Measurements from ENCODE around the gene AFMID.

Gene AFMID

DNA sequence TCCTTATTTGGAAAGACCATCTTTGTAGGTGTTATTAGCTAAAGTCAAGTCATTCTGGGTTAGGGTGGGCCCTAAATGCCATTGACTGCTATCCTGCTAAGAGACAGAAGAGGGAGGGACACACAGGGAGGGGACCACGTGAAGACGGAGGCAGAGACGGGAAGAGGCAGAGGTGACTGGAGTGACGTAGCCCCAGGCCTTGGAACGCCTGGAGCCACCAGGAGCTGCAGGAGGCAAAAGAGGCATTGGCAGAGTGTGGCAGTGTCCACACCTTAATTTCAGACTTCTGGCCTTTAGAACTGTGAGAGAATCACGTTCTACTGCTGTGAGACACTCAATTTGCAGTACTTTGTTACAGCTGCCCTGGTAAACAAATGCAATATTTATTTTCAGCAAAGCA is 13.3 kb downstream of the AFMID start:
- POLR2A ChIA-PET: interaction anchor here (9.2 kb wide), 1 partner anchor 13 kb away, joined by 50 read pairs; the partner anchor contains the start of genes AFMID and TK1
- CTCF ChIA-PET: interaction anchor here (0.9 kb wide), 1 partner anchor 45 kb away, joined by 3 read pairs; no protein-coding TSS in a partner anchor
- DNase-seq (ENCODE audit: extremely low spot score): no peak
- TF ChIP-seq FOXA1 (IDR thresholded peaks at IDR 0.05): no peak
- no peak for TF ChIP-seq FOXM1 (IDR thresholded peaks at IDR 0.05; ENCODE audit: borderline replicate concordance)
- no peak for TF ChIP-seq HDGF (IDR thresholded peaks at IDR 0.05; ENCODE audit: borderline replicate concordance)

DNA sequence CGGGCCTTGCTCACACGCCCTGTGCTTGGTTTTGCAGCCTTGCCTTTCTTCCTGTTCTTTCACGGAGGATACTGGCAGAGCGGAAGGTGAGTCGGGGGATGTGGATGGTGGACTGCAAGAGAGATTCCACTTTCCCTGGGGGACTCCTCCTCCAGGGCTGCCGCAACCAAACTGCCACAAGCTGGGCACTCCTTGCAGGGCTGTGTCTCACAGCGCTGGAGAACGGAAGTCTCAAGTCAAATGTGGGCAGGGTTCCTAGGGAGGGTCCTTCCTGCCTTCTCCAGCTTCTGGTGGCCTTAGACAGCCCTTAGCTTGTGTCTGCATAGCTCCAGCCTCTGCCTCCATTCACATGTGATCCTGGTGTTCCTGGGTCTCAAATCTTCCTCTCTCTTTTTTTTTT is 15.5 kb downstream of the AFMID start:
- CTCF ChIA-PET: no interaction called here
- POLR2A ChIA-PET: interaction anchor here (9.2 kb wide), 1 partner anchor 15 kb away, joined by 50 read pairs; the partner anchor contains the start of genes AFMID and TK1
- no peak for DNase-seq (ENCODE audit: extremely low spot score)
- TF ChIP-seq FOXK2 (IDR thresholded peaks at IDR 0.05): no peak
- TF ChIP-seq BHLHE40 (IDR thresholded peaks at IDR 0.05; ENCODE audit: borderline replicate concordance): no peak
- TF ChIP-seq TARDBP (IDR thresholded peaks at IDR 0.05): no peak
- no peak for TF ChIP-seq SP1 (IDR thresholded peaks at IDR 0.05)
- TF ChIP-seq LEF1 (IDR thresholded peaks at IDR 0.05; ENCODE audit: borderline replicate concordance): no peak

DNA sequence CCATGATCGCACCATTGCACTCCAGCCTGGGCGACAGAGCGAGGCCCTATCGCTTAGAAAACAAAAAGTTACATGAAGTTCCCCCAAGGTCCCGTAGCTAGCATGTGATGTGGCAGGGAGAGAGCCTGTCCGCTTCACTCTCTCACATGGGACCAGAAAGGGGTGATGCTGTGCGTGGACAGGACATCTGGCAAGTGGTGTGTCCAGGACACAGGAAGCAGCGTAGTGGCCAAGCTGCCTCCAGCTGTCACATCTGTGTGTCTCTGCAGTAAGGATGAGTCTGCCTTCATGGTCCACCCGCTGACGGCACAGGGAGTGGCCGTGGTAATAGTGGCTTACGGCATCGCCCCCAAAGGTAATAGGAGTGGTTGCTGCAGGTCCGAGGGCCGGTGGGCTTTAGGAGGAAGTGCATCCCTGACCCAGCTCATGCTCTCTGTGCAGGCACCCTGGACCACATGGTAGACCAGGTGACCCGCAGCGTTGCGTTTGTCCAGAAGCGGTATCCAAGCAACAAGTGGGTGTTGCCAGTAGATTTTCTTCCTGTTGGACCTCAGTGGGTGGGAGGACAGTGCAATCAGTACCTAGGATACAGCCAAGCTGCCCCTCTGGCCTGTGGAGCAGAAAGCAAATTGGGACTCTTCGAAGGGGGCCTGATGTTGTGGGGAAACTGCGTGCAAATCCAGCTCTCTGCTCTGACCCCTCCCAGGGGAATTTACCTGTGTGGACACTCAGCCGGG is 17.4 kb downstream of the AFMID start:
- no peak for DNase-seq (ENCODE audit: extremely low spot score)
- POLR2A ChIA-PET: interaction anchor here (1.2 kb wide), 1 partner anchor 17 kb away, joined by 3 read pairs; the partner anchor contains the start of genes AFMID and TK1
- TF ChIP-seq ZNF384 (IDR thresholded peaks at IDR 0.05) (no peak), BHLHE40 (IDR thresholded peaks at IDR 0.05; ENCODE audit: borderline replicate concordance) (no peak), FOXM1 (IDR thresholded peaks at IDR 0.05; ENCODE audit: borderline replicate concordance) (no peak), FOXA1 (IDR thresholded peaks at IDR 0.05) (no peak), CTBP1 (IDR thresholded peaks at IDR 0.05; ENCODE audit: borderline replicate concordance) (no peak), FOXK2 (IDR thresholded peaks at IDR 0.05) (no peak), ELF4 (IDR thresholded peaks at IDR 0.05) (no peak), LEF1 (IDR thresholded peaks at IDR 0.05; ENCODE audit: borderline replicate concordance) (no peak), L3MBTL2 (conservative IDR thresholded peaks at IDR 0.05) (no peak), NFRKB (IDR thresholded peaks at IDR 0.05) (no peak), TARDBP (IDR thresholded peaks at IDR 0.05) (no peak)
- CTCF ChIA-PET: no interaction called here

DNA sequence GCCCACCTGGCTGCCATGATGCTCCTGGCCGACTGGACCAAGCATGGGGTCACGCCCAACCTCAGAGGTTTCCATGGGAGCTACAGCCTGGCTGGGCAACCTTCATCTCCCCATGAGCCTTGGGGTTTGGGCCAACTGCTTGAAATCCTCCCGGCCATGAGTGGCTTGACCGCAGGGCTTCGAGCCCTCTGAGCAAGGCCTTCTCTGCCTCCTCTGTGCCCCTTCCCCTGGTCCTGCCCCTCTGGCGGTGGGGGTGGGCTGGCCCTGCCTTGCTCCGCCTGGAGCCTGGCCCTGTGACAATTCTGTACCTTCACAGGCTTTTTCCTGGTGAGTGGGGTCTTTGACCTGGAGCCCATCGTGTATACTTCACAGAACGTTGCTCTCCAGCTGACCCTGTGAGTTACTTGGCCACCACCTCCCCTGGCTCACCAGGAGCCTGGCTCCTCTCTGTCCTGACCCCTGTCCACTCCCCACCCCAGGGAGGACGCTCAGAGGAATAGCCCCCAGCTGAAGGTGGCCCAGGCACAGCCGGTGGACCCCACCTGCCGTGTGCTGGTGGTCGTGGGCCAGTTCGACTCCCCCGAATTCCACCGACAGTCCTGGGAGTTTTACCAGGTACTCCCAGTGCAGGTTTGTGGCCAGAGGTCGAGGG is 18.1 kb downstream of the AFMID start:
- no peak for DNase-seq (ENCODE audit: extremely low spot score)
- TF ChIP-seq FOXM1 (IDR thresholded peaks at IDR 0.05; ENCODE audit: borderline replicate concordance) (no peak), FOXA1 (IDR thresholded peaks at IDR 0.05) (no peak), L3MBTL2 (conservative IDR thresholded peaks at IDR 0.05) (no peak), NFRKB (IDR thresholded peaks at IDR 0.05) (no peak), SUZ12 (IDR thresholded peaks at IDR 0.05) (no peak), HDGF (IDR thresholded peaks at IDR 0.05; ENCODE audit: borderline replicate concordance) (no peak), ELF4 (IDR thresholded peaks at IDR 0.05) (no peak)
- ChIA-PET CTCF (interaction anchor here (0.6 to 1.1 kb wide), 2 partner anchors 46 to 77 kb away, joined by 3 read pairs; no protein-coding TSS in a partner anchor), POLR2A (interaction anchor here (1.2 kb wide), 1 partner anchor 18 kb away, joined by 3 read pairs; the partner anchor contains the start of genes AFMID and TK1)

DNA sequence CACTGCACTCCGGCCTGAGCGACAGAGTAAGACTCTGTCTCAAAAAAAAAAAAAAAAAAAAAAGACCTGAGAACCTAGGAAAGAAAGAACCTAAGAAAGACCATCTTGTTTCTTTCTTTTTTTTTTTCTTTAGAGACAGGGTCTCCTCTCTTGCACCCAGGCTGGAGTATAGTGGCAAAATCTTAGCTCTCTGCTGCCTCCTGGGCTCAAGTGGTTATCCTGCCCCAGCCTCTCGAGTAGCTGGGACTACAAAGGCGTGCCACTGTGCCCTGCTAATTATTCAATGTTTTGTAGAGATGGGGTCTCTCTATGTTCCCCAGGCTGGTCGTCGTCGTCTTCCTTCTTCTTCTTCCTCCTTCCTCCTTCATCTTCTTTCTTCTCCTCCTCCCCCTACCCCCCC is 19.1 kb downstream of the AFMID start:
- POLR2A ChIA-PET: interaction anchor here (1.1 kb wide), 1 partner anchor 8 kb away, joined by 4 read pairs; no protein-coding TSS in a partner anchor
- CTCF ChIA-PET: interaction anchor here (1.1 kb wide), 2 partner anchors 30 to 78 kb away, joined by 3 to 4 read pairs; no protein-coding TSS in a partner anchor

DNA sequence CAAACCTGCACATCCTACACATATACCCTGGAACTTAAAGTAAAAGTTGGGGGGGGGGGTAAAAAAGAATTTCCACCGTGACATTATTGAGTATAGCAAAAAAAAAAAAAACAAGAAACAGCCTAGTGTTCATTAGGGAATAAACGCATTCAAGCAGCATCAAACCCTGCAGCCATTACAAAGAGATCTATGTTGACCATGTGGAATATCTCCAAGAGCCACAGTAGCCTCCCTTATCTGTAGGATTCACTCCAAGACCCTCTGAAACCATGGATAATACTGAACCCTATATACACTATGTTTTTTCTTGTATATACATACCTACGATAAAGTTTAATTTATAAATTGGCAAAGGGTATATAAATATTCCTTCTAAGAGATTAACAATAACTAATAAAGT is 21.3 kb downstream of the AFMID start:
- CTCF ChIA-PET: no interaction called here

More for the DNA sequence above, 19.1 kb downstream of the AFMID start:
- no peak for DNase-seq (ENCODE audit: extremely low spot score)
- TF ChIP-seq, protein P1, sequence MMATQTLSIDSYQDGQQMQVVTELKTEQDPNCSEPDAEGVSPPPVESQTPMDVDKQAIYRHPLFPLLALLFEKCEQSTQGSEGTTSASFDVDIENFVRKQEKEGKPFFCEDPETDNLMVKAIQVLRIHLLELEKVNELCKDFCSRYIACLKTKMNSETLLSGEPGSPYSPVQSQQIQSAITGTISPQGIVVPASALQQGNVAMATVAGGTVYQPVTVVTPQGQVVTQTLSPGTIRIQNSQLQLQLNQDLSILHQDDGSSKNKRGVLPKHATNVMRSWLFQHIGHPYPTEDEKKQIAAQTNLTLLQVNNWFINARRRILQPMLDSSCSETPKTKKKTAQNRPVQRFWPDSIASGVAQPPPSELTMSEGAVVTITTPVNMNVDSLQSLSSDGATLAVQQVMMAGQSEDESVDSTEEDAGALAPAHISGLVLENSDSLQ (IDR thresholded peaks at IDR 0.05): no peak
- TF ChIP-seq FOXK2 (IDR thresholded peaks at IDR 0.05) (no peak), CTBP1 (IDR thresholded peaks at IDR 0.05; ENCODE audit: borderline replicate concordance) (no peak), ZNF384 (IDR thresholded peaks at IDR 0.05) (no peak), FOXM1 (IDR thresholded peaks at IDR 0.05; ENCODE audit: borderline replicate concordance) (no peak), HDGF (IDR thresholded peaks at IDR 0.05; ENCODE audit: borderline replicate concordance) (no peak), FOXA1 (IDR thresholded peaks at IDR 0.05) (no peak)

DNA sequence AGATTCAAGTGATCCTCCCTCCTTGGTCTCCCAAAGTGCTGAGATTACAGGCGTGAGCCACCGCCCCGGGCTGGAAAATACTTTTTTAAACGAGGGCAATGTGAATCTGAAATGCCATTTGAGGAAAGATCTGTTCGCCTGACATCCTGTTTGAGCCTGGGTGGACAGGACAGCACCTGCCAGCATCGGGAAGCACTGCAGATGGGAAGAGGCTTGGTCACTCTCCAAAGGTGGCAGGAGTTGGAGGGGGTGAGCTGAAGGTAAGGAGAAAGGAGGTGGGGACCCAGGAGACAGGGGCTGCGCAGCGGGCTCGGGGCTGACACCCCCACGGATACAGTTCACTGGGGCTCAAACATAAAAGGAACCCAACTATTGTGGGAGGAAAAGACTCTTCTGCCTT is 22.9 kb downstream of the AFMID start:
- no peak for DNase-seq (ENCODE audit: extremely low spot score)
- ChIA-PET CTCF (no interaction called here), POLR2A (no interaction called here)
- TF ChIP-seq HDGF (IDR thresholded peaks at IDR 0.05; ENCODE audit: borderline replicate concordance): no peak
- TF ChIP-seq ELF4 (IDR thresholded peaks at IDR 0.05): no peak
- no peak for TF ChIP-seq TARDBP (IDR thresholded peaks at IDR 0.05)
- TF ChIP-seq FOXK2 (IDR thresholded peaks at IDR 0.05): no peak
- TF ChIP-seq LEF1 (IDR thresholded peaks at IDR 0.05; ENCODE audit: borderline replicate concordance): no peak
- TF ChIP-seq ZNF384 (IDR thresholded peaks at IDR 0.05): no peak
- no peak for TF ChIP-seq CTBP1 (IDR thresholded peaks at IDR 0.05; ENCODE audit: borderline replicate concordance)
- no peak for TF ChIP-seq ARNT (IDR thresholded peaks at IDR 0.05)
- no peak for TF ChIP-seq SP1 (IDR thresholded peaks at IDR 0.05)
- TF ChIP-seq FOXM1 (IDR thresholded peaks at IDR 0.05; ENCODE audit: borderline replicate concordance): no peak
- no peak for TF ChIP-seq BHLHE40 (IDR thresholded peaks at IDR 0.05; ENCODE audit: borderline replicate concordance)
- TF ChIP-seq NFRKB (IDR thresholded peaks at IDR 0.05): no peak
- TF ChIP-seq, protein P1 (IDR thresholded peaks at IDR 0.05): no peak
- TF ChIP-seq SUZ12 (IDR thresholded peaks at IDR 0.05): no peak
- TF ChIP-seq FOXA1 (IDR thresholded peaks at IDR 0.05): no peak
- TF ChIP-seq L3MBTL2 (conservative IDR thresholded peaks at IDR 0.05): no peak

More for the DNA sequence above, 21.3 kb downstream of the AFMID start:
- POLR2A ChIA-PET: no interaction called here
- TF ChIP-seq FOXK2 (IDR thresholded peaks at IDR 0.05) (no peak), ZNF384 (IDR thresholded peaks at IDR 0.05) (no peak), CTBP1 (IDR thresholded peaks at IDR 0.05; ENCODE audit: borderline replicate concordance) (no peak)
- DNase-seq (ENCODE audit: extremely low spot score): no peak
